Measurements from ENCODE around the gene SPNS1. TPM values are rescaled to one million over a fixed set of nuclear protein-coding genes. Genes with fewer than 3 reads are reported as not detected.

Gene SPNS1
- total RNA-seq, 1 experiment from 2014 or later = 9.7 TPM

DNA sequence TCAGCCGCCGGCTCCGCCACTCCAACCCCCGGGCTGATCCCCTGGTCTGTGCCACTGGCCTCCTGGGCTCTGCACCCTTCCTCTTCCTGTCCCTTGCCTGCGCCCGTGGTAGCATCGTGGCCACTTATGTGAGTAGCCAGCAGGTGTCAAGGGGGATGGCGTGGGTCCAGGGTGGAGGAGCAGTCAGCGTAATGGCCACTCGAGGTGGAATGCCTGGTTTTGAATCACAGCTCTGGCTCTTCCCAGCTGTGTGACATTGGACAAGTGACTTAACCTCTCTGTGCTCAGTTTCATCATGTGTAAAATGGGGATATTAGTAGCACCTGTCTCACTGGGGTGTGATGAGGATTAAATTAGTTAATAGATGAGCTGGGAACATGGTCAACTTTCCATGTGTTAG is 7.8 kb downstream of the SPNS1 start:
- no peaks in the 10 kb centered on the region for H3K9me2 ChIP-seq (replicated peaks; ENCODE audit: insufficient read depth, low read length)
- DNase-seq = no peak
- peaks cover 11% of the 10 kb centered on the region; the same call in 1 of the 2 replicates for H3K36me3 ChIP-seq (ENCODE audit: insufficient read depth, low read length)
- H2AFZ ChIP-seq (ENCODE audit: low read length) = no peak overlapping the region
- peaks cover 9% of the 10 kb centered on the region for H3K4me1 ChIP-seq (ENCODE audit: low read length)
- no peak overlapping the region for H3K4me2 ChIP-seq (ENCODE audit: low read depth, low read length, poor library complexity, severe bottlenecking)
- no peak overlapping the region for H3K27ac ChIP-seq (ENCODE audit: low read length)
- H3K4me3 ChIP-seq (ENCODE audit: low read length) = no peak overlapping the region
- no peaks in the 10 kb centered on the region for H3K27me3 ChIP-seq (ENCODE audit: low read length)
- H4K20me1 ChIP-seq (ENCODE audit: insufficient read depth, low read depth, low read length) = no peaks in the 10 kb centered on the region
- no peak overlapping the region for H3K9ac ChIP-seq (ENCODE audit: low read length)
- H3K79me2 ChIP-seq (ENCODE audit: low read length) = no peaks in the 10 kb centered on the region
- H3K9me3 ChIP-seq (ENCODE audit: low read length) = peaks cover 5% of the 10 kb centered on the region

- Histone ChIP-seq H3K9me3 (ENCODE audit: low read length) (peaks cover 5% of the 10 kb centered on the region), H3K4me1 (ENCODE audit: low read length) (peaks cover 9% of the 10 kb centered on the region), H3K9me2 (replicated peaks; ENCODE audit: insufficient read depth, low read length) (no peaks in the 10 kb centered on the region), H3K27me3 (ENCODE audit: low read length) (no peaks in the 10 kb centered on the region), H3K9ac (ENCODE audit: low read length) (no peak overlapping the region), H3K4me2 (ENCODE audit: low read depth, low read length, poor library complexity, severe bottlenecking) (no peak overlapping the region), H3K4me3 (ENCODE audit: low read length) (no peak overlapping the region), H3K79me2 (ENCODE audit: low read length) (no peaks in the 10 kb centered on the region), H4K20me1 (ENCODE audit: insufficient read depth, low read depth, low read length) (no peaks in the 10 kb centered on the region), H2AFZ (ENCODE audit: low read length) (no peak overlapping the region), H3K36me3 (ENCODE audit: insufficient read depth, low read length) (peaks cover 11% of the 10 kb centered on the region; the same call in 1 of the 2 replicates), H3K27ac (ENCODE audit: low read length) (no peak overlapping the region)
- DNase-seq = no peak
Observed at GRCh38 chr16:28982949-28983348, 8.4 kb downstream of the SPNS1 start.

DNA sequence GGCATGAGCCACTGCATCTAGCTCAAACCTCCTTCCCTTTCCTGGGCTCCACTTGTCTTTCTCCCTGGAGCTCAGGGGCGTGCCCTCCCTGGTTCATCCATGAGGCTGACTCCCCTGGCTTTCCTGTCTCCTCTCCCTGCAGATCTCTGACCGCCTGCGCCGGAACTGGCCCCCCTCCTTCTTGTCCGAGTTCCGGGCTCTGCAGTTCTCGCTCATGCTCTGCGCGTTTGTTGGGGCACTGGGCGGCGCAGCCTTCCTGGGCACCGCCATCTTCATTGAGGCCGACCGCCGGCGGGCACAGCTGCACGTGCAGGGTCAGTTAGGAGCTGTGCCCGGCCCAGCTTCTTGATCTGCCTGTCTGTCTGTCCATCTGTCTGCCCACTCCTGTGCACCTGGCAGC is 9.1 kb downstream of the SPNS1 start:
- no peak overlapping the region for H3K27ac ChIP-seq (ENCODE audit: low read length)
- no peaks in the 10 kb centered on the region for H3K79me2 ChIP-seq (ENCODE audit: low read length)
- peaks cover 5% of the 10 kb centered on the region for H3K9me3 ChIP-seq (ENCODE audit: low read length)
- no peaks in the 10 kb centered on the region for H3K27me3 ChIP-seq (ENCODE audit: low read length)
- no peak overlapping the region for H2AFZ ChIP-seq (ENCODE audit: low read length)
- H3K9ac ChIP-seq (ENCODE audit: low read length) = no peak overlapping the region
- no peak for DNase-seq
- H3K4me2 ChIP-seq (ENCODE audit: low read depth, low read length, poor library complexity, severe bottlenecking) = no peak overlapping the region
- H4K20me1 ChIP-seq (ENCODE audit: insufficient read depth, low read depth, low read length) = no peaks in the 10 kb centered on the region
- no peak overlapping the region for H3K4me3 ChIP-seq (ENCODE audit: low read length)
- H3K4me1 ChIP-seq (ENCODE audit: low read length) = peaks cover 9% of the 10 kb centered on the region
- H3K36me3 ChIP-seq (ENCODE audit: insufficient read depth, low read length) = peaks cover 11% of the 10 kb centered on the region; the same call in 1 of the 2 replicates
- no peaks in the 10 kb centered on the region for H3K9me2 ChIP-seq (replicated peaks; ENCODE audit: insufficient read depth, low read length)

- Histone ChIP-seq H3K9ac (ENCODE audit: low read length) (no peak overlapping the region), H3K4me3 (ENCODE audit: low read length) (no peak overlapping the region), H3K4me2 (ENCODE audit: low read depth, low read length, poor library complexity, severe bottlenecking) (no peak overlapping the region)
Observed at GRCh38 chr16:28984091-28984490, 9.5 kb downstream of the SPNS1 start.

DNA sequence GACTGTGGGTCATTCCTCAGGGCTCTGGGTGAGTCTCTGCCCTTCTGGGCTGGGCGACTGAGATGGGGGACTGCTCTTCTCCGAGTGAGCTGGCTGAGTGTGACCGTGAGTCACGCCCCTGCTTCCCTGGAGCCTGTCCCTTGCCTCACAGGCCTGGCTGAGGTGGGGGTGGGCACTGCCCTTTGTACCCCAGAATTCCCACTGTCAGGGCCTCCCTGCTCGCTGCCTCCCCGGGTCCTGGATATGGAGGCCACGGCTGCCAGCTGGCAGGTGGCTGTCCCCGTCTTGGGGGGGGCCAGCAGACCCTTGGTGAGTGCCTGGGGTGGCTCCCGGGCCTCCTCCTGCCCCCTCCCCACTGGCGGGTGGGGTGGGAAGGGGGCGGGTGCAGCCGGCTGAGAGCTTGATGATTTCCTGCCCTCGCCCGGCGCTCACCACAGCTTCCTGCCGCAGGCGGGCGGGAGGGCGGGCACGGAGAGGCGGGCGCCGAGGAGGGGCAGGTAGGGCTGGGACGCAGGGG is 10.1 kb downstream of the SPNS1 start, which contains the start of gene LAT:
LAT (plus strand) TSS at position 434 of the 517 bp plus-strand sequence. CDS start 366 bp downstream, outside the sequence.
- H3K4me3 ChIP-seq (ENCODE audit: low read length) = peak within 1 kb of the TSS; percentile 63; the same call in 1 of the 2 replicates
- H3K27me3 ChIP-seq (ENCODE audit: low read length) = no peaks in the 10 kb centered on the region
- no peaks in the 10 kb centered on the region for H3K9me2 ChIP-seq (replicated peaks; ENCODE audit: insufficient read depth, low read length)
- H3K9me3 ChIP-seq (ENCODE audit: low read length) = peaks cover 5% of the 10 kb centered on the region
- H3K4me2 ChIP-seq (ENCODE audit: low read depth, low read length, poor library complexity, severe bottlenecking) = peak within 1 kb of the TSS; percentile 58
- H3K79me2 ChIP-seq (ENCODE audit: low read length) = no peaks in the 10 kb centered on the region
- H3K9ac ChIP-seq (ENCODE audit: low read length) = peak within 1 kb of the TSS; percentile 70
- H2AFZ ChIP-seq (ENCODE audit: low read length) = peak within 1 kb of the TSS; percentile 73; the same call in 1 of the 2 replicates
- peaks cover 11% of the 10 kb centered on the region; the same call in 1 of the 2 replicates for H3K36me3 ChIP-seq (ENCODE audit: insufficient read depth, low read length)
- H4K20me1 ChIP-seq (ENCODE audit: insufficient read depth, low read depth, low read length) = no peaks in the 10 kb centered on the region
- DNase-seq = peak; percentile 56
- no peak within 1 kb of the TSS for H3K27ac ChIP-seq (ENCODE audit: low read length)
- peaks cover 9% of the 10 kb centered on the region for H3K4me1 ChIP-seq (ENCODE audit: low read length)

More at GRCh38 chr16:28984091-28984490, 9.5 kb downstream of the SPNS1 start:
- Histone ChIP-seq H3K27ac (ENCODE audit: low read length) (no peak overlapping the region), H3K4me1 (ENCODE audit: low read length) (peaks cover 9% of the 10 kb centered on the region), H2AFZ (ENCODE audit: low read length) (no peak overlapping the region), H4K20me1 (ENCODE audit: insufficient read depth, low read depth, low read length) (no peaks in the 10 kb centered on the region), H3K9me2 (replicated peaks; ENCODE audit: insufficient read depth, low read length) (no peaks in the 10 kb centered on the region), H3K27me3 (ENCODE audit: low read length) (no peaks in the 10 kb centered on the region), H3K9me3 (ENCODE audit: low read length) (peaks cover 5% of the 10 kb centered on the region), H3K79me2 (ENCODE audit: low read length) (no peaks in the 10 kb centered on the region), H3K36me3 (ENCODE audit: insufficient read depth, low read length) (peaks cover 11% of the 10 kb centered on the region; the same call in 1 of the 2 replicates)
- no peak for DNase-seq

- Histone ChIP-seq H3K4me2 (ENCODE audit: low read depth, low read length, poor library complexity, severe bottlenecking) (peak overlapping the region; percentile 58), H3K9me3 (ENCODE audit: low read length) (peaks cover 5% of the 10 kb centered on the region), H3K27ac (ENCODE audit: low read length) (no peak overlapping the region), H3K79me2 (ENCODE audit: low read length) (no peaks in the 10 kb centered on the region), H3K36me3 (ENCODE audit: insufficient read depth, low read length) (peaks cover 11% of the 10 kb centered on the region; the same call in 1 of the 2 replicates), H3K4me3 (ENCODE audit: low read length) (peak overlapping the region; percentile 63; the same call in 1 of the 2 replicates), H3K9me2 (replicated peaks; ENCODE audit: insufficient read depth, low read length) (no peaks in the 10 kb centered on the region), H3K4me1 (ENCODE audit: low read length) (peaks cover 9% of the 10 kb centered on the region), H2AFZ (ENCODE audit: low read length) (peak overlapping the region; percentile 73; the same call in 1 of the 2 replicates), H3K9ac (ENCODE audit: low read length) (peak overlapping the region; percentile 70), H4K20me1 (ENCODE audit: insufficient read depth, low read depth, low read length) (no peaks in the 10 kb centered on the region), H3K27me3 (ENCODE audit: low read length) (no peaks in the 10 kb centered on the region)
- DNase-seq = no peak
Observed at GRCh38 chr16:28985211-28986041, 10.8 kb downstream of the SPNS1 start.

DNA sequence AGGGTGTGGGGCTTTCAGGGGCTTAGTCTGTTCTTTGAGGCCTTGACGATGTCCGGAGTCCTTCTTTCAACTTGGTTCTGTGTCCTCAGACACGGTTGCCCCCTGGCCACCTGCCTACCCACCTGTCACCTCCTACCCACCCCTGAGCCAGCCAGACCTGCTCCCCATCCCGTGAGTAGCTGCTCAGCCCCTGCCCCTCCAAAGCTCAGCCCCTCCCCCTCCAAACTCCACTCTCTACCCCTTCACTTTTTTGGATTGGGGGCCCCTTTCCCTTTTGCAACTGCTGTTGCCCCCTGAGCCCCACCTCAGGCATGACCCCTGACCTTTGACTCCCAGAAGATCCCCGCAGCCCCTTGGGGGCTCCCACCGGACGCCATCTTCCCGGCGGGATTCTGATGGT is 11.5 kb downstream of the SPNS1 start:
- Histone ChIP-seq H3K9me2 (replicated peaks; ENCODE audit: insufficient read depth, low read length) (no peaks in the 10 kb centered on the region), H3K9ac (ENCODE audit: low read length) (no peak overlapping the region), H3K79me2 (ENCODE audit: low read length) (no peaks in the 10 kb centered on the region), H3K27me3 (ENCODE audit: low read length) (no peaks in the 10 kb centered on the region), H3K9me3 (ENCODE audit: low read length) (peaks cover 5% of the 10 kb centered on the region), H3K4me2 (ENCODE audit: low read depth, low read length, poor library complexity, severe bottlenecking) (no peak overlapping the region), H3K4me1 (ENCODE audit: low read length) (peaks cover 9% of the 10 kb centered on the region), H3K27ac (ENCODE audit: low read length) (no peak overlapping the region), H4K20me1 (ENCODE audit: insufficient read depth, low read depth, low read length) (no peaks in the 10 kb centered on the region), H2AFZ (ENCODE audit: low read length) (no peak overlapping the region), H3K36me3 (ENCODE audit: insufficient read depth, low read length) (peaks cover 9% of the 10 kb centered on the region; the same call in 1 of the 2 replicates), H3K4me3 (ENCODE audit: low read length) (no peak overlapping the region)
- DNase-seq = no peak

- no peak overlapping the region for H3K9ac ChIP-seq (ENCODE audit: low read length)
- H3K4me2 ChIP-seq (ENCODE audit: low read depth, low read length, poor library complexity, severe bottlenecking) = no peak overlapping the region
- no peak overlapping the region for H3K4me3 ChIP-seq (ENCODE audit: low read length)
- DNase-seq = no peak
- H3K9me2 ChIP-seq (replicated peaks; ENCODE audit: insufficient read depth, low read length) = no peaks in the 10 kb centered on the region
- H3K27ac ChIP-seq (ENCODE audit: low read length) = no peak overlapping the region
- no peaks in the 10 kb centered on the region for H3K27me3 ChIP-seq (ENCODE audit: low read length)
- H3K79me2 ChIP-seq (ENCODE audit: low read length) = no peaks in the 10 kb centered on the region
- peaks cover 5% of the 10 kb centered on the region for H3K9me3 ChIP-seq (ENCODE audit: low read length)
- H4K20me1 ChIP-seq (ENCODE audit: insufficient read depth, low read depth, low read length) = no peaks in the 10 kb centered on the region
- H3K36me3 ChIP-seq (ENCODE audit: insufficient read depth, low read length) = peaks cover 9% of the 10 kb centered on the region; the same call in 1 of the 2 replicates
- H2AFZ ChIP-seq (ENCODE audit: low read length) = no peak overlapping the region
- peaks cover 9% of the 10 kb centered on the region for H3K4me1 ChIP-seq (ENCODE audit: low read length)
Observed at GRCh38 chr16:28986492-28986891, 11.9 kb downstream of the SPNS1 start.
